IPS DF 6.9 (cell line): Measurements from ENCODE around the gene NR3C1.

Experiments used
- DNase-seq: peaks from one replicate; pipeline ENCODE4 v3.0.0-alpha.2; 2013; ENCODE audit warnings: low read depth, low spot score
- H3K27ac ChIP-seq: one replicate; pipeline ENCODE4 v1.5.1; 2013; ENCODE audit warnings: low read length, control low read depth
- H3K27me3 ChIP-seq: 2 replicates; pipeline ENCODE4 v1.6.1; 2013; ENCODE audit warnings: mild to moderate bottlenecking, low read length; ENCODE audit not compliant: control insufficient read depth, insufficient read depth
- H3K36me3 ChIP-seq: 2 replicates; pipeline ENCODE4 v1.6.1; 2013; ENCODE audit warnings: low read length; ENCODE audit not compliant: control insufficient read depth, insufficient read depth
- H3K4me1 ChIP-seq: 2 replicates; pipeline ENCODE4 v1.6.1; 2013; ENCODE audit warnings: low read length; ENCODE audit not compliant: control insufficient read depth, insufficient read depth
- H3K4me3 ChIP-seq: 2 replicates; pipeline ENCODE4 v1.5.1; 2013; ENCODE audit warnings: mild to moderate bottlenecking, low read length
- H3K9me3 ChIP-seq: 2 replicates; pipeline ENCODE4 v1.6.1; 2013; ENCODE audit warnings: low read length, inconsistent platforms; ENCODE audit not compliant: control insufficient read depth, insufficient read depth
- WGBS: extraction: QIAGEN DNeasy Blood & Tissue Kit; methylation state at CpG from one replicate; pipeline ENCODE4 v1.1.7; 2013; ENCODE audit warnings: mixed read lengths, missing lambda C conversion rate; ENCODE audit not compliant: insufficient read length, insufficient coverage; 5-methylcytosine and 5-hydroxymethylcytosine counted together

Gene NR3C1

DNA sequence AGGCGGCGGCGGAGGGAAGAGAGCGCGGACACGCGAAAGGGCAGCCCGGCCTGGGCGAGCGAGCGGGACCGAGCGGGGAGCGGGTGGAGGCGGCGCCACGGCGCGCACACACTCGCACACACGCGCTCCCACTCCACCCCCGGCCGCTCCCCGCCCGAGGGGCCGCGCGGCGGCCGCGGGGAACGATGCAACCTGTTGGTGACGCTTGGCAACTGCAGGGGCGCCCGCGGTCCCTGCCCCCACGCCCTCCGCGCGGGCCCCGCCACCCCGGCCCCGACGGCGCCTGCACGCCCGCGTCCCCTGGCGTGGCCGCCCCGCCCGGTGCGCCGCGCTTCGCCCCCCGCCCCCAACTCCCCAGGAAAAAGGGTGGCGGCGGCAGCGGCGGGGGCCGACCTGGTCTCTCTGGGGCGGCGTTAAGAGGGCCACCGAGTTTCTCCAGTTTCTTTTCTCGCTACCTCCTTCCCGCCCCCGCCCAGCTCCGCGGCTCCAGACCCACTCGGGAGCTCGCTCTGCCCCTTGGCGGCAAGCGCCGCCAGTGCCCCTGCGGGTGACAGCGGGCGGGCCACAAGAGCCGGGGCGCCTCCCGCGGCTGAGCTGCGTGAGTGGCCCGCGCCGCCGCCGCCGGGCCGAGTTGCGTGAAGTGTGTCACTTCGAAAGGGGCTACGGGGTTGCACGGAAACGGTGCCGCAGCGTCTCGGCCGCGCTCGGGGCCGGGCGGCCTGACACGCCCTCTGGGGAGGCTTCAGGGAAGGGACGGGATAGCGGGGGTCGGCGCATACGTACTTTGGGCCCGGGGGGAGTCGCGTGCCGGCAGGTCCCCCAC is at the start of gene NR3C1:
TSS of gene NR3C1 (minus strand) at position 94 of the 823 bp plus-strand sequence. CDS start 2,847 bp downstream, outside the sequence.
- Histone ChIP-seq H3K4me1 (peaks cover 2% of the 10 kb centered on the region; the same call in 1 of the 2 replicates), H3K27ac (no peak within 1 kb of the TSS), H3K9me3 (no peaks in the 10 kb centered on the region), H3K27me3 (peaks cover 9% of the 10 kb centered on the region), H3K4me3 (peak within 1 kb of the TSS; percentile 70), H3K36me3 (no peaks in the 10 kb centered on the region)
- no CpG with 5 or more reads among the region's 114 CpGs for WGBS
- no peak for DNase-seq

DNA sequence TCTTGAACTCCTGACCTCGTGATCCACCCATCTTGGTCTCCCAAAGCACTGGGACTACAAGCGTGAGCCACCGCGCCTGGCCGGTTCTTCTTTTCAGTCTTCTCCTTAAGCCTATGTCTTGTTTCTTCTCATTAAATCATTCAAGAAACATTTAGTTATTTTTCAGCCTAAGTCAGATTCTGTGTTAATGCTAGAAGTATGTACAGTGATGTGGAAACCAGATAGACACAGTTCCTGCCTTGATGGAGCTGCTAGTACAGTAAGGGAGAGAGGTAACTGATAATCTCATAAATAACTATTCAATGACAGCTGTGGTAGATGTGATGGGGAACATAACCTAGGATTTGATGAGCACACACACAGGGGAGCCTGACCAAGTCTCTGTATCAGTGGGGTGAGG is 46.3 kb upstream of the NR3C1 start:
- no peak overlapping the region for H3K27ac ChIP-seq
- WGBS = no CpG with 5 or more reads among the region's 5 CpGs
- no peaks in the 10 kb centered on the region for H3K4me1 ChIP-seq
- no peaks in the 10 kb centered on the region for H3K36me3 ChIP-seq
- H3K9me3 ChIP-seq = no peaks in the 10 kb centered on the region
- H3K4me3 ChIP-seq = no peak overlapping the region
- no peaks in the 10 kb centered on the region for H3K27me3 ChIP-seq
- no peak for DNase-seq

DNA sequence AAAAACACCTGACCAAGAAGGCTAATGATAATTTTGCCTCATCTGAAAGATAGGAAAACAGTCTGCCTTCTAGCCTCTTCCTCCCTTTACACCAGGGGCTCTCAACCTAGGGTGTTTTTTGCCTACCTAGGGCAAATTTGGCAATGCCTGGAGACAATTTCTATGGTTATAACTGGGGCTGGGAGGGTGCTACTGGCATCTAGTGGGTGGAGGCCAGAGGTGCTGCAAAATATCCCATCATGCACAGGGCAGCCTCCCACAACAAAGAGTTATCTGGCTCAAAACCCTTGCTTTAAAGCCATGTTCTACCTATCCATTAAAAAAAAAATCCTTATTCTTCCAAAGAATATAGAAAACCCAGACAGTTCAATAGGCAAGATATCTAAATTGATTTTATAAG is 45.0 kb upstream of the NR3C1 start:
- no peaks in the 10 kb centered on the region for H3K9me3 ChIP-seq
- H3K4me1 ChIP-seq = no peaks in the 10 kb centered on the region
- no peaks in the 10 kb centered on the region for H3K36me3 ChIP-seq
- no peak overlapping the region for H3K4me3 ChIP-seq
- no peak overlapping the region for H3K27ac ChIP-seq
- no peaks in the 10 kb centered on the region for H3K27me3 ChIP-seq
- DNase-seq = no peak

DNA sequence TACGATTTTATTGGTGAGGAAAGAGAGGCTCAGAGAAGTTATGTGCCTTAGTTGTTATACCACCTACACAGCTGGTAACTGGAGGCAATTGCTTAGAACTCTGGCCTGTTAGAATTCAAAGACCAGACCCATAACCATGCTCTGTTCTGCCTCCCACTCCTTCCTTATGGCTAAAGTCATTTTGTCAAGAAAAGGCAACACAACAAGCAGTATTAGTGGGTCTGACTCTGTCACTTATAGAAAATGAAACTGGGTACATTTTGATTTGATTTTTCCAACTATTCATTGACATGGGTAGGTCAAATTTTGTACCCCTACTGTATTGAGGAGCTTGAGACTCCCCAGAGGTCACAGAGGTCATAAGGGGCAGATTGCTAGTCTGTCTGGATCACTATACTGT is 44.5 kb upstream of the NR3C1 start:
- H3K36me3 ChIP-seq = no peaks in the 10 kb centered on the region
- H3K9me3 ChIP-seq = no peaks in the 10 kb centered on the region
- no peaks in the 10 kb centered on the region for H3K27me3 ChIP-seq
- no peak overlapping the region for H3K4me3 ChIP-seq
- no peak overlapping the region for H3K27ac ChIP-seq
- WGBS = no CpG with 5 or more reads among the region's 1 CpG
- no peak for DNase-seq
- no peaks in the 10 kb centered on the region for H3K4me1 ChIP-seq

DNA sequence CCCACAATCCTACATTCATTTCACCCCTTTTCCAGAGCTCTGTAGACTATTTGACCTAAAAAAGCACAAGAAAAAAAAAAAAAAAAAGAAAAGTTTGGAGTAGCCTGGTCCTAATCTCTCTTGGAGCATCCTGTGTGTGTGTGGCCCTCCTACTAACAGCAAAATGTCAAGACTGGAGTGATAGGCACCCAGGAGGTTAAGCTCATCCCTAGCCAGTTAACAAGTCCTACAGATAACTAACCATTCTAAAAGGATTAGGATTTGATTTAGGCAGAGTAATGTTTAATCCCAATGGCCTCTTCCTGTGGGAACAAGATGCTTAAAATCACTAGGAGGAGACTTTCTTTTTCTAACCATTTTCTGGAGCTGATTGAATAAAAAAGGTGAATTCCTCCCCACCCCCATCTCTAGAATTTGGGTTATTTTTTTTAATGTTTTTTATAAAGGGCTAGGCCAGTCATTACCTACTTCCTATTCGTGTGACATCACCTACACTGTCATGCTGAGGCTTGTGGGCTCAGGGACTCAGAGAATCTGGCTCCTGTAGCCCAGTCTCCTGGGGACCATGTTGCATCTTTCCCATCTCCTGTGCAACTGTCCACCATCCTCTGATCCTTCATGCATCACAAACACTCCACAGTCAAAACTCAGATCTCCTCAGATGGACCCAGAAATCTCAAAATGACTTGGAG is 43.2 kb upstream of the NR3C1 start:
- DNase-seq = no peak
- no CpG with 5 or more reads among the region's 1 CpG for WGBS
- no peaks in the 10 kb centered on the region for H3K27me3 ChIP-seq
- H3K9me3 ChIP-seq = no peaks in the 10 kb centered on the region
- no peaks in the 10 kb centered on the region for H3K36me3 ChIP-seq
- no peak overlapping the region for H3K4me3 ChIP-seq
- H3K27ac ChIP-seq = no peak overlapping the region
- H3K4me1 ChIP-seq = no peaks in the 10 kb centered on the region

DNA sequence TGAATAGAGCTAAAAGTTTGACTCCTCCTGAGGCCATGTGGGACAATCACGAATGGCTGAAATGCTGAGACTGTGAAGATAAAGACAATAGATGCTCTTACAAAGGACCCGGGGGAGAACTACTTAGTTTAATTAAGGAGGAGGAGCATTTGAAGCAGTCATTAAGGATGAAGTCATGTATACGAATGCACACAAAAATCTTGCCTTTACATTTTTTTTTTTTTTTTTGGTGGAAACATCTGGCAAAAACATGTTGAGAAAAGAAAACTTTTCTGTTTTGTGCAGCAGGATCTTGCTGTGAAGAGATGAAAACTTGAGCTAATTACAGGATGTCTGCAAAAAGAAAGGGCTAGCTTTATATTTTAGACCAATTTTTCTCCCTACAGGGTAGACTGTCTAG is 42.3 kb upstream of the NR3C1 start:
- no peak for DNase-seq
- H3K9me3 ChIP-seq = no peaks in the 10 kb centered on the region
- H3K27me3 ChIP-seq = no peaks in the 10 kb centered on the region
- no peaks in the 10 kb centered on the region for H3K4me1 ChIP-seq
- no peak overlapping the region for H3K27ac ChIP-seq
- no peaks in the 10 kb centered on the region for H3K36me3 ChIP-seq
- no peak overlapping the region for H3K4me3 ChIP-seq
- WGBS = no CpG with 5 or more reads among the region's 3 CpGs

DNA sequence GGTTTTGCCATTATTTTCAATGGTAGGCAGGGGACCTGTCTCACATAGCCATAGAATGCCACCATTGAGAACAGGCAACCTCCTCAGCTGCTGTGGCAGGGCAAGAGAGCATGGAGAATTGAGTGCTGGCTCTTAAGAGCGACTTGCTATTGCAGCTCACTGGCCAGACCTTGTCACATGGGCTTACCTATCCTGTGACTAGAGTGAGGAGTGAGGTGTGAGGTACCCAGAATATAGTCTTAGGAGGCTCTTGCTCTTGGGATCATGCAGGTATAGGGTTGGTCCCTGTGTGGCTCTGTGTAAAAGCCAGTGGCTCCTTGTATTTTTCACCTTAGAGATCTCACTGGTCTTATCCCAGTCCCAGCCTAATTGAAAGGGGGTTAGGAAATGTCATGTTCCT is 39.8 kb upstream of the NR3C1 start:
- Histone ChIP-seq H3K4me1 (no peaks in the 10 kb centered on the region), H3K4me3 (no peak overlapping the region), H3K27me3 (no peaks in the 10 kb centered on the region), H3K27ac (no peak overlapping the region), H3K9me3 (no peaks in the 10 kb centered on the region), H3K36me3 (no peaks in the 10 kb centered on the region)
- no peak for DNase-seq
- no CpG with 5 or more reads among the region's 1 CpG for WGBS

DNA sequence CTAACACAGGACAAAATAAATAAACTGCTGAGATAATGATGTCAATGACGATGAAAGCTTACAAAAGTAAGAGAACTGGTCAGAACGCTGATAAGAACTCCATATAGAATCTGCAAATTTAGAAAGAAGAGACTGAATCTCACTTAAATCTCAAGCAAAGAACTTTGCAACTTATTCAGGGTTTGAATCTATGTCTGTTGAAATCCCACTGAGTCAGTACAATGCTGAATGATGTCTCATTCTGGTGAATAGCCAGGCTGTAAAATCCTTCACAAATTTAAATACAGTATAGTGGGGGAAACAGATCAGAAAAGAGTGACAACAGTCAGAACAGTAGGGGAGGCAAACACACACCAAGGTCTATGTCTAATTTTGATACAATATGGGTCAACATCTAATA is 38.9 kb upstream of the NR3C1 start:
- no peaks in the 10 kb centered on the region for H3K9me3 ChIP-seq
- no peaks in the 10 kb centered on the region for H3K36me3 ChIP-seq
- H3K4me1 ChIP-seq = no peaks in the 10 kb centered on the region
- WGBS = no CpG with 5 or more reads among the region's 2 CpGs
- no peaks in the 10 kb centered on the region for H3K27me3 ChIP-seq
- H3K27ac ChIP-seq = no peak overlapping the region
- no peak overlapping the region for H3K4me3 ChIP-seq
- no peak for DNase-seq

DNA sequence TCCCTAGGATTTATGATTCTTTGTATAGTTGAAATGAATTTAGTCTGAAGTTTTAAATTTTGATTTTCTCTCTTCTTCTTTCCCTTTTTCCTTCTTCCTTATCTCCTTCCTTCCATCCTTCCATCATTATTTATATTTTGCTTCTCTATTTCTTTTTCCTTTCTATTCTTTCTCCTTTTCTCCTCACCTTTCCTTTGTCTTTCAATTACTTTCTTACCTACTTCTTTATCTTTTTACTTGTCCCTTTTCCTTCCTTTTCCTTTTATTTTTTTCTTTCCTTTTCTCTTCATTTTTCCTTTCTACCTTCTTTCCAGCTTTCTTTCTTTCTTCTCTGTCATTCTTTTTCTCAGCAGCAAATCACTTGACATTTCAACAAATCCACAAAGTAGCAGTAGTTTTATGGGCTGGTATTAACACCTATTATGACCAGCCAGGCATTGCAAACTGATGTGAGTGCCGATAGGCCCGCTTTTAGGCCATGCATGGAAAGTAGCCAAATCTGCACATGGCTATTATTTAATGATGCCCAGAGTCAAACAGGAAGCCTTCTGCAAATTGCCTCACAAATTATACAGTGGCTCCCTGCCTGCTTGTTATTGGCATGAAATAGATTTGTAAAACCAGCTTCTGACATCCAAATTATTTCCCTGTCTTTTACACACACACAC is 37.1 kb upstream of the NR3C1 start:
- no CpG with 5 or more reads among the region's 2 CpGs for WGBS
- Histone ChIP-seq H3K4me3 (no peak overlapping the region), H3K27me3 (no peaks in the 10 kb centered on the region), H3K9me3 (no peaks in the 10 kb centered on the region), H3K27ac (no peak overlapping the region), H3K36me3 (no peaks in the 10 kb centered on the region), H3K4me1 (no peaks in the 10 kb centered on the region)
- DNase-seq = no peak

DNA sequence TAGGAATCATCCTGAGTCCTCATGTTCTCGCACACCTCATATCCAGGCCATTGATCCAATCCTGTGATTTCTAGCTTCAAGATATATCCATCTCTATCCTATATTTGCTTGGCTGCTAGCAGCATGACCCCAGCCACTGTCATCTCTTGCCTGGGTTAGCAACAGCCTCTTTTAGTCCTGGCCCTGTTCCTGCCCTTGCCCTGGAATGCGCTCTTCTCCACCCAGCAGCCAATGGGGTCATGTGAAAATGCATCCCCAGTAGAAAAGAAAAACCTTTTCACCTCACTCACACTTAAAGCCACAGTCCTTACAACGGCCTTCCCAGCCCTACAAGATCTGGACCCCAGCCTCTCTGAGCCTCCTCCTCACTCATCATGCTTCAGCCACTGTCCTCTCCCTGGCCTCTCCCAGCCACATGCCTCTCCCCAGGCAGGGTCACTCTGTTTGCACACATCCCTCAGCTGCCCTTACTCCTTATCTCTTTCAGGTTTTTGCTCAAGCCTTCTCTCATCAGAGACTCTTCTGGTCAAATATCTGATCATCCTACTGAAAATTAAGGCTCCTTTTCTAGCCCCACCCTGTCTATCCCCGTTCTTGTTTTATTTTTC is 34.3 kb upstream of the NR3C1 start:
- Histone ChIP-seq H3K27ac (no peak overlapping the region), H3K36me3 (no peaks in the 10 kb centered on the region), H3K9me3 (no peaks in the 10 kb centered on the region), H3K4me3 (no peak overlapping the region), H3K4me1 (peaks cover 2% of the 10 kb centered on the region; the same call in 1 of the 2 replicates), H3K27me3 (no peaks in the 10 kb centered on the region)
- DNase-seq = no peak
- WGBS = no CpG with 5 or more reads among the region's 4 CpGs
